ENCODE data around the gene PROP1.
"Not testable (repeated sequence)": the region's sequence is repeated elsewhere in the genome, so short reads cannot be mapped to it uniquely, and the experiment has no call there.

PROP1 gene
- total RNA-seq = 0 reads per million in 2 donors

DNA sequence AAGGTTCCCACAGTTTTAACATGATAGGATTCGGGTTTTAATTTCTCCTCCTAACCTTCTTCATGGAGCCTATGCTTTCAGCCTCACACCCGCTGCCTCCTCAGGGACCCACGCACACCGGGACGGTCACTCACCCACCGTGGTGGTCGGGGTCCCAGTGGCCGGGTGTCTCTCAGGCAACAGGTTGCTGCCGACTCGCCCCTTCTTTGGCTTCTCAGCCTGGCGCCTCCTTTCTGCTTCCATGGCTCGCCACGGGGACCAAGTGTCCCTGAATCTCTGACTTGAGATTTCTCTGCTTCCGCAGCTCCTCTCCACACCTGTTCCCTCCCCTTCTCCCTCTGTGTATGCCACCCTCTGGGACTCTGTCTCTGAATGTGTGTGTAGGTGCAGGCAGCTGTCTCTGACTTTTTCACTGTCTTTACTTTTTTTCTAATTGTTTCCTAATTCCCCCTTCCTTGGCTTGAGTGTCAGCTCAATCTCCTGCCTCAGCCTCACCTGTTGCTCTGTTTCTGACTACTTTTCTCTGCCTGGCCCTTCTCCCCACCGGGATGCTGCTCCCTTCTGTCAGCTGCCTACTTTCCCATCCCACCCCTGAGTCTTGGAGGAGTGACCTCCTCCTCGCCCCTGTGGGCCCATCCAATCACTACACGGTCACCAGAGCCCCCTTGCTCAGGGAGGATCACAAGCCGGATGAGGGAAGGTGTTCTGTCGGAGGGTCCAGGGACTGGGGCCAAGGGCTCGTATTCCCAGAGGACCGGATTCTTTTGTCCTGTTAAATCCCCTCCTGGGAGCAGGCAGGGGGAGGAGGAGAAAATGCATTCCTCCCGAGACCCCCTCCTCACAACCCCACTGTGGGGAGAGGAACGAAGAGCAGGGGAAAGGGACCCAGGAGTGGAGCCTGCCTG is at the start of gene PROP1:
Gene PROP1, minus strand, starts transcription at position 552 of the 905 bp plus-strand sequence. Its CDS starts 309 bp downstream, at position 243.
- no peak for DNase-seq

DNA sequence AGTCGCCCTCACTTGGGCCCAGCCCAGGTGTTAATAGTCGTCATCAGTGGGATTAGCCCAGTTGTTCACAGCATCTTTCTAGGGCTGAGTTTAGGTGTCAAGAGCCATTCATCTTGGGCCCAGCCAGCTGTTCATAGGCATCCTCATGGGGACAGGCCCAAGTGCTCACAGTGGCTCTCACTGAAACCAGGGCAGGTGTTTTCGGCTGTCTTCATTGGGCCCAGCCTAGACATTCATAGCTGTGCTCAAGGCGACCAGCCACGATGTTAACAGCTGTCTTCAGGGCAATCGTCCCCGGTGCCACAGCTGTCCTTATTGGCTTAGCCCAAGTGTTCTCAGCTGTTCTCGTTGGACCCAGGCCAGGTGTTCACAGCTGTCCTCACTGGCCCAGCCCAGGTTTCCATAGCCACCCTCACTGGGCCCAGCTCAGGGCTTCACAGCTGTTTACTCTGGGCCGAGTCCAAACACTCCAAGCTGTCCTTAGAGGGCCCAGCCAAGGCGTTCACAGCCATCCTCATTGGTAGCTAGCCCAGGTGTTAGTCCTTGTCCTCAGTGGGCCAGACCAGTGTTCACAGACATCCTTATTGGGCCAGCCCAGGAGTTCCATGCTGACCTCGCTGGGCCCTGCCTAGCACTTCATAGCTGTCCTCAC is 23.5 kb upstream of the PROP1 start:
- not testable (repeated sequence) for DNase-seq

DNA sequence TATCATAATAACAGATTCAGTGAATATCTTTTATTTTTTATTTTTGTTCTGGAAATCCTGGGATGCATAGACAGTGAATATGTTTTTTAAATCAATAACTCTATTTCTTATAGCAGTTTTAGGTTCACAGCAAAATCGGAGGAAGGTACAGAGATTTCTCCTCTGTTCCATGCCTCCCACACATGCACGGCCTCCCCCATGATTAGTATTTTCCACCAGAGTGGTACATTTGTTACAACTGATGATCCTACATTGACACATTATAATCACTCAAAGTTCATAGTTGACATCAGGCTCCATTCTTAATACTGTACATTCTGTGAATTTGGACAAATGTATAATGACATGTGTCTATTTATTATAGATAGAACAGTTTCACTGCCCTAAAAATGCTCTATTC is 16.7 kb upstream of the PROP1 start:
- DNase-seq = not testable (repeated sequence)

DNA sequence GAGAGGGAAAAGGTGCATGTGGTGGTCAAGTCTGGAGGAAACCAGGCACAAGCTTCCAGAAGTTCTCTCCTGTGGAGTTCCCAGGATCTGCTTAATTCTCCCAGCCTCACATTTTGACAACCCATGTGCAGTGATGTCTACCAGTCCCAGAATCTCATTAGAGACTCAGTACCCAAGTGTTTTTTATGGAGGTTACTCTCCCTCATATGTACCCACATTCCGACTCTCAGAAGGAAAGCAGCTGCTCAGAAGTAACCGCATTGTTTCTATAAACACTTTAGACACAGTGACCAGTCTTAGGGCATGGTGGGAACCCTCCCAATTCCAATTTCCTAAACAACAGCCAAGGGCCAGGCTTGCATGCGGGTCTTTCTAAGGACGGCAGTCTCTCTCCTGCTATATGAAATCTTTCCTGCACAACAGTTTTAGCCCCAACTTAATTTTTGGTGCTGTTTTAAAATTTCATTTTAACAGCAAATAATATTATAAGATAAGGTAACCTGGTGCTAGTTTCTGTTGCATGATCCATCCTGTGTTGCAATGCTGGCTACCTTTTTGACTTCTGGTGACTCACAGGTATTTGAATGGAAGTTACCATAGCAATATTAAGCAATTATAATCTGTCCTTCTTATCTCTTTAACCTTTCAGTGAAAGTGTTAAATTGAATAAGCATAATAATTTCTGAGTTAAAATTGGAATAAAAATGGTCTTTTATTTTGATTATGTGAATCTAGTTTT is 15.9 kb upstream of the PROP1 start:
- not testable (repeated sequence) for DNase-seq

DNA sequence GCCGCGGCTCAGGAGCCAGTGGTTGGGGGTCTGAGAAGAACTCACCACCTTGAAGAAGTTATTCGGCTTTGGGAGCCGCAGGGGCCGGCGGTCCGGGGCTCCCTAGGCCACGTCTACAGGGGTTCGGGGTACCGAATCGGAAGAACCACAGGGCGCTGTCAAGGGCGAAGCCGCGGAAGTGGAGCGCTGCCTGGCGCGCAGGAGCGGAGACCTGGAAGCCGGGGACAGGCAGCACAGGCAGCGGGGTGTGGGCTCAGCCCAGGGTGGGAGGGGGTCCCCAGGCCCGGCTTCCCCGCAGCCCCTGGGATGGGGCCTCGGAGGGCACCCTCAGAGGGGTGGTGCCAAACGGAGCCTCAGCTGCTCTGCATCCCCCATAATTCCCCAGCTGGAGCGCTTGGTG is 11.2 kb upstream of the PROP1 start:
- not testable (repeated sequence) for DNase-seq

DNA sequence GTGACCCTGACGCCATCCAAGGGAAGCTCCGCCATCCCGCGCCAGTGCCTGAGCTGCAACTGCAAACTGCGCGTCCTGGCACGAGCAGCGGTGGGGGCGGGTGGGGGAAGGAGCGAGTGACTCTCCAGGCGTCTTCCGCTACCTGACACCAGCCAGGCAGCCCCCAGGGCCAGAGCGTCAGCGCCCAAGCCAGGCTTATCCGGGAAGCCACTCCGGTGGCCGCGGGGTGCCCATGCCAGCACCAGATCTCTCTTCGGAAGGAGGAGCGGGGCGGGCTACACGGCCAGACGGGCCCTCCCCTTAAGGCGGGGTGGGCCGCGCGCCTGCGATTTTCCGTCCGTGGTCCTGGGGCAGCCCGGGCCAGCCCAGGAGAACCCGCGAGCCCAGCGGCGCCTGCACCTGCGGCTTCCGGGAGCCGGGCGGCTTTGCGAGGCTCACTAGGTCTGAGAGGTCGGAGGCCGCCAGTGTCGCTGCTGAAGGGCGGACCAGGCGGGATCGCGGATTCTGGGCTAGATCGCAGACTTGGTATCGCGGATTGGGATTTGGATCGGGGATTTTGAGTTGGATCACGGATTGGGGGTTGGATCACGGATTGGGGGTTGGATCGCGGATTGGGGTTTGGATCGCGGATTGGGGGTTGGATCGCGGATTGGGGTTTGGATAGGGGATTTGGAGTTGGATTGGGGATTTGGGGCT is 10.6 kb upstream of the PROP1 start:
- peak; percentile 27 for DNase-seq

DNA sequence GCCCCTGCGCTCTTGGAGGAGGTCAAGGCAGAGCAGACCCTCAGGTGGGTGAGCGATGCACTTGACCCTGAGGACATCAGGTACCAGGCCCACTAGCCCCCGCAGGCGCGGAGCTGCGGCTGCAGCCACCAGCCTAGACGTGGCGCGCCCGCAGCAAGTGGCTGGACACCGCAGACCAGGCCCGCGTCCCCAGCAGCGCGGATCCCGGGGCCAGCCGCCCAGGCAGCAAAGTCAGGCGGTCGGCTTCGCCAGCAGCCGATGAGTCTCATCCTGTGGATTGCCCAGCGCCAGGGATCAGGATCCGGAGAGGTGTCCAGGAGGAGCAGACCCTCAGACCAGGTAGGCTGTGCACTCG is 10.1 kb upstream of the PROP1 start:
- DNase-seq = not testable (repeated sequence)

DNA sequence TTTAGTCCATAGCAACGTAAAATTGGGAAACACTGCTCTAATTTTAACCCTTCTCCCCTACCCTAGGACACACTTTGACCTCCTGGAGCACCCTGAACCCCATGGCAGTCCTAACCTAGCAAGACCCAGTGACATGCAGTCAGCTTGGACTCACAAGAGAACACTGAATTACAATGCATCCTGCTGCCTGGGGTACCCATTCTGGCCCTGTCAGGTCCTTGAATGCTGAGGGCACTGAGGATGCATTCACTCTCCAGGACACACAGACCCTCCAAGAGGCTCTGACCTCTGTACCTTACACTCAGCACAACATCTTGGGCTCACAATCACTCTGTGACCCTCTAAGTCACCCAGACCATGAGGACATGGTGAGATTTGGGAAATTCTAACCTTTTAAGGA is 1.8 kb upstream of the PROP1 start:
- DNase-seq = no peak

DNA sequence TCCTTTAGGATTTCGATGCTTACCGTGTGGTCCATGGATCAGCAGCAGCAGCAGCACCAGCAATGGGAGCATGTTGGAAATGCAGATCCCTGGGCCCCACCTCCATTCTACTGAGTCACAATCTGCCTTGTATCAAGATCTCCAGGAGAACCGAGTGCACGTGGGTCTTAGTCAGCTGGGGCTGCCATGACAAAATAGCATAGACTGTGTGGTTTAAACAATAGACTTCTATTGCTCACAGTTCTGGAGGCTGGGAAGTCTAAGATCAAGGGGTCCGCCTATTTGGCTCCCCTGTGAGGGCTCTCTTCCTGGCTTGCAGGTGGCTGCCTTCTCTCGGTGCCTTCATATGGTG is 1.3 kb upstream of the PROP1 start:
- DNase-seq = no peak

DNA sequence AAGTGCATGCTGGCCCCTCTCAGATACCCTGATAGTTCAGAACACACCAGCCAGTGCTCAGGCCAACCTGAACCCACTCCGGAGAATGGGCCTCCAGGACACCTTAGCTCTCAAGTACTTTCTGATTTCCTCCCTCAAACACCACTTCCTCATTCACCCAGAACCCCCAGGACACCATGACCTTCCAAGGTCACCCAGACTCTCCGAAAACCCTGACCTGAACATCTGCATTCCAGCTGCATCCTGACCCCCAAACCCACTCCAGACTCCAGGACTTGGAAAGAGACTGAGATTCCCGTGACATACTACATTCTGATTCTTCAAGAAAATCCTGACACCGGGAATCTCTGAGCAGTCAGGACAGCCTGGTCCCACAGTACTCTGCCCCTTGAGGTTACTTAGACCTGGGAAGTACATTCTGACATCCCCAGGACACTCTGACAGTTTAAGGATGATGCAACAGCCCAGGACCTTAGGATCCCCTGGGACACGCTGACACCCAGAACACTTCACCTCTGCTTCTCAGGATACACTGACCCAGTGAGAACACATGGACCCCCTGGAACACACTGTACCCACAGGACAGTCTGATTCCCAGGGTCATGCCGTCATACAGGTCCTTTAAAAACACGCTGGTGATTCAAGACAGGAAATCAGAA is 747 bp upstream of the PROP1 start:
- DNase-seq = no peak

DNA sequence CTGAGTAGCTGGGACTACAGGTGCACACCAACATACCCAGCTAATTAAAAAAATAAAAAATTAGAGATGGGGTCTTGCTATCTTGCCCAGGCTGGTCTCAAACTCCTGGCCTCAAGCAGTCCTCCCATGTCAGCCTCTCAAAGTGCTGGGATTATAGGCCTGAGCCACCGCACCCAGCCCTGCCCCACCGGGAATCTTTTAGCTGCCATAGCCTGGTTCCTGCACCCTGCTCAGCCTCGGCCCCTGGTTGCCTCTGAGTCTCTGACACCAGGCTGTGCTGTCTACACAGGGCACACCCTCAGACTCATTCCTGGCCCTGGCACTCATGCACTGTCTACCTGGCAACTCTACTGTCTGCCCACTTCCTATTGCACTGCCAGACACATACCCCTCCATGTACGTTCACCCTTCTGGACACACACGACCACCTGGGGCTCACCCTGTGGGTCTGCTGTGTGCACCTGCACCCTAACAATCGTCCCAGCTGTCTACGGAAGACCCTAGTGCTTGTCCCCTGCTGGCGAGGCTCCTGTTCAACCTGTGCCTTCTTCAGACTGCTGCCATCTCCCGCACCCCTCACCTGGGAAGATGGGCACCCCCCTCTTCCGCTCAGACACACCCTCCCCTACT is 1.4 kb downstream of the PROP1 start:
- no peak for DNase-seq

DNA sequence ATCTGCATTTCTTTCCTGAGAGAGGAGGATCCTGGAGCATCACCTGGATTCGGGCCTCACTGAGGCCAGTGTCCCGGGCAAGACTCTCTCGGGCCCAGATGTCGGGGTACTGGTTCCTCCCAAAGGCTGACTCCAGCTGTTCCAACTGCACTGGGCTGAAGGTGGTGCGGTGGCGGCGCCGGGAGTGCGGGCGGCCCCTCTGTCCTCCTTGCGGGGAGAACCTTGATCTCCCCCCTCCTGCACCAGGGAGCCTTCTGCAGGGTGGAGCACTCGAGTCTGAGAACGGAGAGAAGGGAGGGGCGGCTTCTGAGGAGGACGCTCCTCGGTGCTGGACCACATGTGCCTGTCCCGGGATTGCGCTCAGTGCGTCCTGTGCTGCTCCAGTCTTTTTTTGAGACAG is 2.0 kb downstream of the PROP1 start:
- no peak for DNase-seq

DNA sequence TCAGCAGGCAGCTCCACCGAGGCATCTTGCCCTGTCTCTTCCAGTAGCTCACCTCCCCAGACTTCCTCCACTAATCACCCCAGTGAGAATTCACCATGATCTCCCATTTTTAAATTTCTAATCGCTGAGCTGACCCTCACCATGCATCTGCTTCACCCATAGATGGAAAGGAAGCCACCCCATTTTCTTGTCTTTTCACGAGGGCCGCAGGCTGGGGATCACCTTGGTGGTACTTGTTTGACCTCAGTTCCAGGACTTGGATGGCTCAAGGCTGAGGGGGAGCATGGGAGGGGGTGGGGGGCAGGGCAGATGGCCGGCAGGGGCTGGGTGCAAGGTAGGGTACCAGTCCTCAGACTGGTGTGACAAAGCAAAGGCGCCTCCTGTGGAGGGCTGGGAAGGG is 3.6 kb downstream of the PROP1 start:
- no peak for DNase-seq

DNA sequence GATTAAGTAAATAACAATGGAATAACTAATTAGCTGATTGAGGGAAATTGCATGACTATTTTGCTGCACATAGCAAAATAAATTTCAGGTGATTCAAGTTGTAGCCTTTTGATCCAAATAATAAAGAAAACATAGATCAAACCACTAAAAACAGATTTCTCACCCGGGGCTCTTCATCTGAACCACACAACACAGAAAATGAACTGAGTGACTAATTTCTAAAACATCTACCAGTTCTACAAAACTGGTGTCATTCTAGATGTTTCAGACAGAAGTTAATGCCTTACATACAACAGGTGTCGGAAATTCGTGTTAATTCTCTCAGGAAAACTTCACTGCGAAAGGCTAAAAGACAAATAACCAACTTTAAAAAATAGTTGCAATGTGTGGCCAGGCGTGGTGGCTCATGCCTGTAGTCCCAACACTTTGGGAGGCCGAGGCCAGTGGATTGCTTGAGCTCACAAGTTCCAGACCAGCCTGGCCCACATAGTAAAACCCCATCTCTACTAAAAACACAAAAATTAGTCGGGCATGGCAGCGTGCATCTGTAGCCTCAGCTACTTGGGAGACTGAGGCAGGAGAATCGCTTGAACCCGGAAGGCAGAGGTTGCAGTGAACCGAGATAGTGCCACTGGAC is 6.9 kb downstream of the PROP1 start:
- DNase-seq = no peak

DNA sequence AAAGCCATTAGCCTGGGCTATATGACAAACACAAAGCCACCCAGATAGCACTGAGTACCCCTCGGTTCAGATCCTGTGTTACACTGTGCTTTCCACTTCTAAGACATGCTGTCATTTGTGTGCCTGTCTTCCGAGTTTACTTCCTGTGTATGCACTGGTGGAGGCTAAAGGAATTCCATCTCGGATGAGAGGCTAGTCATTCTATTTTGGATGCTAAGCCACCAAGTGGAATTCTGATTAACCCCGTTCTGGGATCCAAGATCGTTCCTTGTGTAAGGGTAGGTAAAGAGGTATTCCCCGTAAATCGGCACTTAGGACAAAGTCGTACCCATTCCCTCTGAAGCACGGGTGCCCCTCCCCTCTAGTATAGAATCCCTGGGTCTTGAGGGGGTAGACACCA is 8.7 kb downstream of the PROP1 start:
- DNase-seq = no peak

DNA sequence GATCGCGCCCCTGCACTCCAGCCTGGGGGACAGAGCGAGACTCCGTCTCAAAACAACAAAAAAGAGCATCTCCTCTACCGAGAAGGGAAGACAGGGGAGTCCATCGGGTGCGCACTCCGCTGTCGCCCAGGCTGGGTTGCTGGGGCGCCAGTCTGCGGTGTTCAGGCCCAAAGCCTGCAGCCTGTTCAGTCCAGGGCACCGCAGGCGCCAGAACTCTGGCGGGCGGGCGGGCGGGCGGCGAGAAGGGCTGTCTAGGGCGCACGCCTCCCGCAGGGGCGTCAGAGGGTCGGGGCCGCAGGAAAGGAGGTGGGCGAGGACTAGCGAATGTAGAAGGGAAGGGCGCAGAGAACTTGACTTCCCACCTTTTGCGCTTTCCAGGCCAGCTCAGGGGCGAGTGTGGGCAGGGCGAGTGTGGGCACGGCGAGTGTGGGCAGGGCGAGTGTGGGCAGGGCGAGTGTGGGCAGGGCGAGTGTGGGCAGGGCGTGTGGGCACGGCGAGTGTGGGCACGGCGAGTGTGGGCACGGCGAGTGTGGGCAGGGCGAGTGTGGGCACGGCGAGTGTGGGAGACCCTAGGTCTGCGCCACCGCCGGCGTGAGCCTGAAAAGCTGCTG is 10.5 kb downstream of the PROP1 start:
- DNase-seq = no peak

DNA sequence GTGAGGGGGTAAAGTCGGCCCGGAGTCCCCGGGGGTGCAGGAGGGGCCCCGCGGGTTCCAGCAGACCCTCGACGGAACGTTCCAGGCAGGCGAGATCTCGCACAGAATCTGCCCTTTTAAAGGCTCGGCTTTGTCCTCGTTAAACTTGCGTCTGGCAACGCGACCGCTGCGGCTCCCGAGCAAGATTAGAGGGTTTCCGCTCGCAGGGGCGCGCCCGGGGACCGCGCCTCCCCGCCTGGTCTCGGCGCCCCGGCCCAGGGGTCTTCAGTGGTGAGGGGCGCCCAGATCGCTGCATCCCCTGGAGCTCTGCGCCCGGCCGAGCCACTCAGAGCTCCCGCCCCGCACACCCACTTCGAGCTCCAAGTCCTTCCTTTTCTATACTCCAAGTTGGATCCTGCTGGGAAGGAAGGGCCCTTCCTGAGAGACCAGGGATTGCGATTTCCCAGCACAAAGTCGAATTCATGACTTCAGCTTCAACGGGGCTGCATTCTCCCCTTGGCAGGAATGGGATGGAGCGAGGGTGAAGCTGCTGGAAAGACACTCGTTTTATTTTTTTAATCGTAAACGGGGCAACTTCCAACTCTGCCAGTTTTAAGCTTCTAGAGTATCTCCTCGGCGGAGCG is 11.3 kb downstream of the PROP1 start:
- DNase-seq = no peak

DNA sequence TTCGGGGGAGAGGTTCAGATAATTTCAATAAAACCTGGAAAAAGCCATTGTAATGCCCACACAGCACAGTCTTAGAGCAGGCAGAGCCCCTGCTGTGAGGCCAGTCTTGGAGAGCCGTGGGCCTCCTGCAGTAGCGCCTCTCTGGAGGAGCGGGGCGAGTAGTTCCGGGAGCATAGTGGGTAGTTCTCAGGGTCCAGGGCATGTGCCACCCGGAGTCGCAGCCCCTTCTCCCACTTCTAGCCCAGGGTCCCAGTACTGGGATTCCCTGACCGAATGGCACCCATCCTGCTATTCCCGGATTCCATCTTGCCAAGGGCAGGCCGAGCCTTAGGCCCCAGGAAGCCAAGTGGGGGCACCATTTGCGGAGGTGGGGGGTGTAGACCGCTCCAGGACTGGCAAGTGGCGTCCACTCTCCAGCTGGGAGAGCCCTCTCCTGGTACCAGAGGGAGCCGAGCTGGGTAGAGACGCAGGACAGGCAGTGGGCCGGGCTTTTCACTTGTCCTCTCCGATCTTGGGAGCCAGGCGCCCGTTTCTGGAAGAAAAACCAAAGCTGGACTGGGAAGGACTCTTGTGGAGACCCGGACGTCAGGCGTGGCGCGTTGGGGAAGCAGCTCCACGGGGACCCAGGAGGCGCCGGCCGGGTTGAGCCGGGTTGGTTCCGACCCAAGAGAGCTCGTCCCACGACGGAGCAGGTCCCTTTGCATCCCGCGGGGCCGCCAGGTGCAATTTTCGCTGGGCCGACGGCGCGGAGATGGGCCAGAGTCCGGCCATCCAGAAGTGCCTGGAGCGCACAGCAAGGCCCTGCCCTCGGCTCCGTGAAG is 12.1 kb downstream of the PROP1 start:
- DNase-seq = no peak

DNA sequence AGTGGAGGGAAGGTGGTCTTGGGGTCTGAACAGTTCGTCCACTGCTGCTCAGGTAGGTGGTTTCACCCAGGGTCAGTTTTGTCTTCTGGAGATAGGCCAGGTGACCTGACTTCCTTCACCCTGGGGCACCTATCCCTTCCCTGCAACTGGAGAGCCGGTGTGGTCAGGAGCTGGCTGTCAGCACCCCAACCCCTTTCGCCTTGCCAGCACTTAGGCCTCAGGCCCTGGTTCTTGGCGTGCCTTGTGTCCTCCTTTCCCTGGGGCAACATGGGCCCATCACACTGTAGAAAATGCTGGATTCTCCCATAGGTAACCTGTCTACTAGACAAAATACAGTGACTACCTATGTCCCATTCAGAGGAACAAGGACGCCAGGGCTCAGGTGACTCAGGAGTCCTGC is 13.1 kb downstream of the PROP1 start:
- no peak for DNase-seq
